IPS-18c (cell line): ENCODE measurements around the gene USP10.

ENCODE experiments used
- H3K4me3 ChIP-seq: 2 replicates; pipeline ENCODE4 v1.7.0; 2013; ENCODE audit warnings: low read depth, mild to moderate bottlenecking, low read length, moderate library complexity; ENCODE audit not compliant: insufficient read depth
- H3K9me3 ChIP-seq: one replicate; pipeline ENCODE4 v1.6.1; 2013; ENCODE audit warnings: mild to moderate bottlenecking, low read length, moderate library complexity; ENCODE audit not compliant: control insufficient read depth, insufficient read depth

The USP10 gene

GRCh38 chr16:84670063-84670462 lies 29.7 kb upstream of the USP10 start:
- Histone ChIP-seq H3K4me3 (no peak overlapping the region), H3K9me3 (no peaks in the 10 kb centered on the region)

- Histone ChIP-seq H3K4me3 (no peak overlapping the region), H3K9me3 (no peaks in the 10 kb centered on the region)
These were observed 27.3 kb upstream of the USP10 start for GRCh38 chr16:84672276-84673202.

- Histone ChIP-seq H3K4me3 (no peak overlapping the region), H3K9me3 (no peaks in the 10 kb centered on the region)
These were observed 26.6 kb upstream of the USP10 start for GRCh38 chr16:84673203-84673535.

GRCh38 chr16:84673561-84673960 lies 26.2 kb upstream of the USP10 start:
- H3K4me3 ChIP-seq: no peak overlapping the region
- no peaks in the 10 kb centered on the region for H3K9me3 ChIP-seq

GRCh38 chr16:84675423-84675822 lies 24.4 kb upstream of the USP10 start:
- H3K9me3 ChIP-seq: no peaks in the 10 kb centered on the region
- no peak overlapping the region for H3K4me3 ChIP-seq

GRCh38 chr16:84675884-84676283 lies 23.9 kb upstream of the USP10 start:
- no peak overlapping the region for H3K4me3 ChIP-seq
- no peaks in the 10 kb centered on the region for H3K9me3 ChIP-seq

GRCh38 chr16:84677017-84677803 lies 22.6 kb upstream of the USP10 start:
- H3K4me3 ChIP-seq: no peak overlapping the region
- H3K9me3 ChIP-seq: no peaks in the 10 kb centered on the region

- Histone ChIP-seq H3K9me3 (no peaks in the 10 kb centered on the region), H3K4me3 (no peak overlapping the region)
These were observed 22.0 kb upstream of the USP10 start for GRCh38 chr16:84677849-84678248.

GRCh38 chr16:84678541-84678940 lies 21.3 kb upstream of the USP10 start:
- Histone ChIP-seq H3K4me3 (no peak overlapping the region), H3K9me3 (no peaks in the 10 kb centered on the region)

- H3K9me3 ChIP-seq: no peaks in the 10 kb centered on the region
These were observed 19.5 kb upstream of the USP10 start for GRCh38 chr16:84680165-84680842.

GRCh38 chr16:84680843-84681629 lies 18.8 kb upstream of the USP10 start:
- no peak overlapping the region for H3K4me3 ChIP-seq
- no peaks in the 10 kb centered on the region for H3K9me3 ChIP-seq

More at GRCh38 chr16:84680165-84680842, 19.5 kb upstream of the USP10 start:
- no peak overlapping the region for H3K4me3 ChIP-seq

GRCh38 chr16:84683691-84684591 lies 15.9 kb upstream of the USP10 start:
- Histone ChIP-seq H3K4me3 (no peak overlapping the region; the same call in 1 of the 2 replicates), H3K9me3 (no peaks in the 10 kb centered on the region)

GRCh38 chr16:84684592-84684965 lies 15.2 kb upstream of the USP10 start:
- Histone ChIP-seq H3K4me3 (no peak overlapping the region; the same call in 1 of the 2 replicates), H3K9me3 (no peaks in the 10 kb centered on the region)

- Histone ChIP-seq H3K9me3 (peaks cover 2% of the 10 kb centered on the region), H3K4me3 (no peak overlapping the region)
These were observed 14.6 kb upstream of the USP10 start for GRCh38 chr16:84685210-84685609.

- H3K9me3 ChIP-seq: peaks cover 2% of the 10 kb centered on the region
- no peak overlapping the region for H3K4me3 ChIP-seq
These were observed 13.0 kb upstream of the USP10 start for GRCh38 chr16:84686707-84687298.

- H3K9me3 ChIP-seq: peaks cover 2% of the 10 kb centered on the region
- H3K4me3 ChIP-seq: no peak overlapping the region
These were observed 12.1 kb upstream of the USP10 start for GRCh38 chr16:84687715-84688114.
